SU-DHL-6 (cell line): ENCODE results near the gene TRMT1.

Experiments
- CTCF ChIP-seq: fragments of 200-600 bp; sonication (generic); IDR thresholded peaks from one replicate; pipeline ENCODE4 v1.5.1; 2017; ENCODE audit warnings: antibody characterized with exemption, mild to moderate bottlenecking, low read length, moderate library complexity; ENCODE audit not compliant: insufficient read depth, poor library complexity, severe bottlenecking
- EZH2phosphoT487 ChIP-seq: fragments of 200-600 bp; sonication (generic), shearing (Covaris generic); conservative IDR thresholded peaks from 2 replicates; pipeline ENCODE4 v1.6.1; 2018; ENCODE audit warnings: mild to moderate bottlenecking, antibody characterized with exemption, low read length, moderate library complexity, mixed read lengths

GRCh38 chr19:13056052-13056660 is 60.4 kb downstream of the TRMT1 start:
- TF ChIP-seq CTCF (no peak), EZH2phosphoT487 (no peak)
